ENCODE measurements around the gene ACOT11. TPM values are rescaled to one million over a fixed set of nuclear protein-coding genes. Genes with fewer than 3 reads are reported as not detected.
"Not testable (repeated sequence)": the region's sequence is repeated elsewhere in the genome, so short reads cannot be mapped to it uniquely, and the experiment has no call there.

Gene ACOT11
- total RNA-seq, 1 donor from 2014 or later = 1.6 TPM

DNA sequence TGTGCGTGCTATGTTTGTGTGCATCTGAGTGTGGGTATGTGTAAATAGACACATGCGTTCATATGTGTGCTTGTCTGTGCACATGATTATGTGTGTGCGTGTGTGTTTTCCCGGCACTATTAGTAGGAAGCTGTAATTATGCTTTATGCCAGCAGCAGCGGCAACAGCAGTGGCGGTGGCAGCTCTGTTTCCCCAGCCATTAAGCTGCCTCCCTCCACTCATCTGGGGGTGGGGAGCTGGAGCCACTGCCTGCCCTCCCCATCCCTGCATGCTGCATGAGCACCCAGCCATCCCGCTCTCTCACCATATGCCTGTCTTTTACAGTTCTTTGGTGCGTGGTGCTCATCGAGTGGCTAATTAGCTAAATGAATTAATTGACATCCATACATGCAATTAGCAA lies 30.5 kb upstream of the ACOT11 start:
- Mint-ChIP-seq H3K27me3 (peaks cover 2% of the 10 kb centered on the region), H3K4me3 (no peak overlapping the region), H3K27ac (no peak overlapping the region), H3K9me3 (no peaks in the 10 kb centered on the region), H3K36me3 (ENCODE audit: low read depth) (no peaks in the 10 kb centered on the region), H3K4me1 (no peaks in the 10 kb centered on the region)
- intact Hi-C loops (cut with micrococcal nuclease) = no loop called here
- DNase-seq = no peak

DNA sequence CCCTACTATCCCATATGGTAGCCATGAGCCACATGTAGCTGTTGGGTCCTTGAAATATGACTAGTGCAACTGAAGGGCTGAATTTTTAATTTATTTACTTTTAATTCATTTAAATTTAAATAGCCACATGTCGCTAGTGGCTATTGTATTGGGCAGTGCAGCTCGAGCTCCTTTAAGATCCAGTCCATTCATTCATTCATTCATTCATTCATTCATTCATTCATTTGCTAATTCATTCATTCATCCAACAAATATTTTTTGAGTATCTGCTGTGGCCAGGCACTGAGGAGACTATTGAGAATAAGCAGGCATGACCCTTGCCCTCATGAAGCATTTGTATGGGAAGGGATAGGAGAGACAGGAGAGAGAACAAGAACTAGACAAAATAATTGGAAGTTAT lies 29.5 kb upstream of the ACOT11 start:
- Mint-ChIP-seq H3K27ac (no peak overlapping the region), H3K36me3 (ENCODE audit: low read depth) (no peaks in the 10 kb centered on the region), H3K27me3 (peaks cover 2% of the 10 kb centered on the region), H3K4me3 (no peak overlapping the region), H3K4me1 (no peaks in the 10 kb centered on the region), H3K9me3 (no peaks in the 10 kb centered on the region)
- intact Hi-C loops (cut with micrococcal nuclease) = no loop called here
- no peak for DNase-seq

DNA sequence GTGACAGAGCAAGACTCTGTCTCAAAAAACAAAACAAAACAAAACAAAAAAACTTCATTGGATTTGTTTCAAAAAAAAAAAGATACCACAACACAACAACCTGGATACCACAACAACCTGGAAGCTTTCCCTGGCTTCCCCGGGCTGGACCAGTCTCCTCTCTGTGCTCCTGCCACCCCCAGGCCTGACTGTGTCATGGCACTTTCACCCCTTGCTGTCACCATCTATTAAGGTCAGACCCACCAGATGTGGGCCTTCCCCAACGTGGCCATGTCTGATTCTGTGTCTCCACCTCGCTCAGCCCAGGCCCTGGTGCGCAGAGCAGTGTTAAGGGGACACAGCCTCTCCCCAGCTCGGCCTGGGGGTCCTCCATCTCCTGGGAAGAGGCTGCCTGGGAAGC lies 28.3 kb upstream of the ACOT11 start:
- Mint-ChIP-seq H3K27me3 (peaks cover 2% of the 10 kb centered on the region), H3K4me1 (no peaks in the 10 kb centered on the region), H3K9me3 (no peaks in the 10 kb centered on the region), H3K4me3 (no peak overlapping the region), H3K36me3 (ENCODE audit: low read depth) (no peaks in the 10 kb centered on the region), H3K27ac (no peak overlapping the region)
- no peak for DNase-seq
- intact Hi-C loops (cut with micrococcal nuclease) = no loop called here

DNA sequence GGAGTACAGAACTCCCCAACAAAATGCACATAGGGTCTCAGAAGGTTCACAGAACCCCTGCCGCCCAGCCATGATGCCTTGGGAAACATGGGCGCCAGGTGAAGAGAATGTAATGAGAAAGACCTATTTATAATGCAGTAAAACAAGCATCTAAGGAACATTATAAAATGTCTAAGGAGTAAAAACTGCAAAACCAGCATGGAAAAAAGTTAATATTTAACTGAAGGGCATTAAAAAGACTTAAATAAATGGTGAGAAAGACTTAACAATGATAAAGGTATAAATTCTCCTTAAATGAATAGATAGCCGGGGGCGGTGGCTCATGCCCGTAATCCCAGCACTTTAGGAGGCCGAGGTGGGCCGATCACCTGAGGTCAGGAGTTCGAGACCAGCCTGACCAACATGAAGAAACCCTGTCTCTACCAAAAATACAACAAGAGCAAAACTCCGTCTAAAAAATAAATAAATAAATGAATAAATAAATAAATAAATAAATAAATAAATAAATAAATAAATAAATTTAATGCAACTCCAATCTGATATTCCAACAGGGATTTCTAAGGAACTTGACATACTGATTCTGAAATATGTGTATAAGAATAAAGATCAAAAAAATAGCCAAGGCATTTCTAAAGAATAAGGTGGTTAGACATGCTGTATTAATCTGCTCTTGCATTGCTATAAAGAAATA lies 27.3 kb upstream of the ACOT11 start:
- no peaks in the 10 kb centered on the region for H3K4me1 Mint-ChIP-seq
- H3K27me3 Mint-ChIP-seq = peaks cover 3% of the 10 kb centered on the region
- no peak for DNase-seq
- no peaks in the 10 kb centered on the region for H3K36me3 Mint-ChIP-seq (ENCODE audit: low read depth)
- H3K27ac Mint-ChIP-seq = no peak overlapping the region
- H3K9me3 Mint-ChIP-seq = no peaks in the 10 kb centered on the region
- intact Hi-C loops (cut with micrococcal nuclease) = no loop called here
- no peak overlapping the region for H3K4me3 Mint-ChIP-seq

DNA sequence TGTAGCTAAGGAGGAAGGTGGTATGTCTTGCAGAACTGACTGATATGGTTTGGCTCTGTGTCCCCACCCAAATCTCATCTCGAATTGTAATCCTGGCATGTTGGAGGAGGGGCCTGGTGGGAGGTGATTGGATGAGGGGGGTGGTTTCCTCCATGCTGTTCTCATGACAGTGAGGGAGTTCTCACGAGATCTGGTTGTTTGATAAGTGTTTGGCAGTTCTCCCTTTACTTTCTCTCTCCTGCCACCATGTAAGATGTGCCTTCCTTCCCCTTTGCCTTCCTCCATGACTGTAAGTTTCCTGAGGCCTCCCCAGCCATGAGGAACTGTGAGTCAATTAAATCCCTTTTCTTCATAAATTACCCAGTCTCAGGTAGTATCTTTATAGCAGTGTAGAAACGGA lies 21.5 kb upstream of the ACOT11 start:
- intact Hi-C loops (cut with micrococcal nuclease); H3K36me3 Mint-ChIP-seq (ENCODE audit: low read depth); H3K27ac Mint-ChIP-seq; H3K4me1 Mint-ChIP-seq; DNase-seq; H3K4me3 Mint-ChIP-seq; H3K9me3 Mint-ChIP-seq: not testable (repeated sequence)
- peaks cover 12% of the 10 kb centered on the region for H3K27me3 Mint-ChIP-seq

DNA sequence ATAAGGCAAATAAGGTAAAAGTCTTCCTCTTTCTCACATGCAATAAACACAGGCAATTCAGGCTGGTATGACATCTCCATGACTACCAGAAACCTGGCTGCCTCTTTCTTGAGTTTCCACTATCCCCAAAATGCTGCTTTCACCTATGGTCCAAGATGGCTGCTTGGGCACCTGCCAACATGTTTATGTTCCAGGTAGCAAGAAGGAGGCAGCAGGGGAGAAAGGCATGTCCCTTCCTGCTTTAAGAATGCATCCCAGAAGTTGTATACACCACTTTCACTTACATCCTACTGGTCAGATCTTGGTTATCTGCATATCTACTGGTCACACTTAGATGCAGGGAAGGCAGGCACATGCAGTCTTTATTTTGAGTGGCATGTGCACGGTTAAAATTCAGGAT lies 19.4 kb upstream of the ACOT11 start:
- no peaks in the 10 kb centered on the region for H3K36me3 Mint-ChIP-seq (ENCODE audit: low read depth)
- intact Hi-C loops (cut with micrococcal nuclease) = no loop called here

DNA sequence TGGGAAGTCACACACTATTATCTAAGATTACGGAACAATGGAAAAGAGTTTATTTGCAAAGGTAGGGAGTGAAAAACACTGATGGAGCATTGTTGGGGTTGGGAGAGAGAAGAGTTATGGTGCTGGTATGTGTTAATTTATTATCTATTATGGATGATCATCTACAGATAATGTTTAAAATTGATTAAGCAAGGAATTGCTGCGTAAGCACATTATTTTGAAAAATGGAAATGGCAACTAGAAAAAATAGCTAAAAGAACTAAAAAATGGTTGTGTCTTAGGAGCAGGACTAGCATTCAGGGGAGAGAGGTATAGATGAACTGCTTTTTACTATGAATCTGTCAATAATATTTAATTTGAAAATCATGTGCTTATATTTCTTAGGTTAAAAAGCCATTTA lies 16.0 kb upstream of the ACOT11 start:
- no peak overlapping the region for H3K27ac Mint-ChIP-seq
- H3K4me1 Mint-ChIP-seq = peaks cover 3% of the 10 kb centered on the region
- no peaks in the 10 kb centered on the region for H3K9me3 Mint-ChIP-seq
- no peak overlapping the region for H3K4me3 Mint-ChIP-seq
- H3K27me3 Mint-ChIP-seq = peaks cover 24% of the 10 kb centered on the region
- intact Hi-C loops (cut with micrococcal nuclease) = no loop called here
- H3K36me3 Mint-ChIP-seq (ENCODE audit: low read depth) = no peaks in the 10 kb centered on the region
- no peak for DNase-seq

More for the DNA sequence above, 19.4 kb upstream of the ACOT11 start:
- H3K27me3 Mint-ChIP-seq = peaks cover 12% of the 10 kb centered on the region
- H3K4me3 Mint-ChIP-seq = no peak overlapping the region
- no peak for DNase-seq
- no peak overlapping the region for H3K27ac Mint-ChIP-seq
- H3K9me3 Mint-ChIP-seq = no peaks in the 10 kb centered on the region
- H3K4me1 Mint-ChIP-seq = peaks cover 3% of the 10 kb centered on the region

DNA sequence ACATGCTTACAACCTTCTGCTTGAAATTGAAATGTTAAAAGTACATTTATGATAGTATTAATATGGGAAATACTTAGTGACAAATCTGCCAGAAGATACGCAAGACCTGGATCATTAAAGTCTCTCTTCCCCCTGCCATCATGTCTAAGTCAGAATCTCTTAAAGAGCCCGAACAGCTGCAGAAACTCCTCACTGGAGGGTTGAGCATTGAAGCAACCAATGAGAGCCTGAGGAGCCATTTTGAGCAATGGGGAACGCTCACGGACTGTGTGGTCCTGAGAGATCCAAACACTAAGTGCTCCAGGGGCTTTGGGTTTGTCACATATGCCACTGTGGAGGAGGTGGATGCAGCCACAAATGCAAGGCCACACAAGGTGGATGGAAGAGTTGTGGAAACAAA lies 11.4 kb upstream of the ACOT11 start:
- H3K27ac Mint-ChIP-seq; H3K4me3 Mint-ChIP-seq; intact Hi-C loops (cut with micrococcal nuclease); H3K4me1 Mint-ChIP-seq; H3K36me3 Mint-ChIP-seq (ENCODE audit: low read depth); DNase-seq; H3K9me3 Mint-ChIP-seq: not testable (repeated sequence)
- H3K27me3 Mint-ChIP-seq = peaks cover 25% of the 10 kb centered on the region

DNA sequence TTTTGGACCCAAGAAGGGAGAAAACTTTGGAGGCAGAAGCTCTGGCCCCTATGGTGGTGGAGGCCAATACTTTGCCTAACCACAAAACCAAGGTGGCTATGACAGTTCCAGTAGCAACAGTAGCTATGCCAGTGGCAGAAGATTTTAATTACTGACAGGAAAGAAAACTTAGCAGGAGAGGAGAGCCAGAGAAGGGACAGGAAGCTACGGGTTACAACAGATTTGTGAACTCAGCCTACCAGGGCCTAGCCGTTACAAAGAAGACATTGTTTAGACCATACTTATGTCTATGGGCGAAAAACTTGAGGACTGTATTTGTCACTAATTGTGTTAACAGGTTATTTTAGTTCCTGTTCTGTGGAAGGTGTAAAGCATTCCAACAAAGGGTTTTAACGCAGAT lies 10.4 kb upstream of the ACOT11 start:
- Mint-ChIP-seq H3K27ac (no peak overlapping the region), H3K36me3 (ENCODE audit: low read depth) (no peaks in the 10 kb centered on the region), H3K4me1 (peaks cover 7% of the 10 kb centered on the region), H3K4me3 (no peak overlapping the region), H3K9me3 (no peaks in the 10 kb centered on the region), H3K27me3 (peaks cover 24% of the 10 kb centered on the region)
- intact Hi-C loops (cut with micrococcal nuclease) = no loop called here
- DNase-seq = no peak

DNA sequence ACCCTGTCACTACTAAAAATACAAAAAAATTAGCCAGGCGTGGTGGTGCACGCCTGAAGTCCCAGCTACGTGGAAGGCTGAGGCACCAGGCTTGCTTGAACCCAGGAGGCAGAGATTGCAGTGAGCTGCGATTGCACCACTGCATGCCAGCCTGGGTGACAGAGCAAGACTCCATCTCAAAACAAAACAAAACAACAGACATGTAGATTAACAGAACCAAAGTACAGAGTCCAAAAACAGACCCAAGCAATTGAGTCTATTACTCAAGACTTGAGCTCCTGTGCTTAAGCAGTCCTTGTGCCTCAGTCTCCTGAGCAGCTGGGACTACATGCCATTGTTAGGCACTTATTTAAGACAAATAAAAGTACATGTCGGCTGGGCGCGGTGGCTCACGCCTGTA lies 9.5 kb upstream of the ACOT11 start:
- Mint-ChIP-seq H3K36me3 (ENCODE audit: low read depth) (no peaks in the 10 kb centered on the region), H3K4me3 (no peak overlapping the region), H3K27ac (no peak overlapping the region), H3K27me3 (peaks cover 26% of the 10 kb centered on the region), H3K4me1 (peaks cover 13% of the 10 kb centered on the region), H3K9me3 (no peaks in the 10 kb centered on the region)
- intact Hi-C loops (cut with micrococcal nuclease) = no loop called here
- DNase-seq = no peak

DNA sequence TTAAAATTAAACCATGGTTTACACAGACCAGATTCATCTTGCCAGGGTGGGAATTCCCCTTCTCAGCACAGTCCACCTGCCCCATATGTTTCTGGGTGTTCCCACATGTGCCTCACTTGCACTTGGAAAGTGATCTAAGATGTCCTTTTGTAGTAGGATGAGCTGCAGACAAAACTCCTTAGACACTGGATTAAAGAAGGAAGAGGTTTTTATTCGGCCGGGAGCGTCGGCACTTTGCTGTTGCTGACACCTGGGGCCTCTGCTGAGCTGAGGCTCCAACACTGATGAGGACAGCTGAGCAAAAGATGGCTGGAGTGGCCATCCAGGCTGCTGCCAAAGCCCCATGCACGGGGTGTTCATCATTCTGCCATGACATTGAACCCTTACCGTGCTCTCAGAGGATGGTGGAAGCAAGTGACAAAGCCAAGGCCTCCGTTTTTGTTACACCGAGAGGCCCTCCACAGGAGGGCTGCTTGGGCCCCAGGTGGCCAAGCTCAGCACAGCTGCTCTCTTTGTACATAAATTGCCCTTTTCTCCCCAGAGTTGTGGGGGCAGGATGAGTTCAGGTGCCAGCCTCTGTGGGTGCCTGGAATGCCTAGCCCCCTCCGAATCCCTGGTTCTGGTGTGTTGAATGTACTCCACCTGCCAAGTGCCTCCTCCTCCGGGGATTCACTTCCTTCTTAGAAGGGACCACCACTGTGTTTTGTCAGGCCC lies 7.3 kb upstream of the ACOT11 start:
- Mint-ChIP-seq H3K4me1 (peaks cover 13% of the 10 kb centered on the region), H3K9me3 (no peaks in the 10 kb centered on the region), H3K36me3 (ENCODE audit: low read depth) (no peaks in the 10 kb centered on the region), H3K27me3 (peaks cover 21% of the 10 kb centered on the region), H3K4me3 (peak overlapping the region; percentile 31), H3K27ac (no peak overlapping the region)
- intact Hi-C loops (cut with micrococcal nuclease) = loop anchor here (5.0 kb wide), 2 partner anchors 43 to 488 kb away; partner anchors contain the start of genes TCEANC2 and TMEM59
- DNase-seq = no peak

DNA sequence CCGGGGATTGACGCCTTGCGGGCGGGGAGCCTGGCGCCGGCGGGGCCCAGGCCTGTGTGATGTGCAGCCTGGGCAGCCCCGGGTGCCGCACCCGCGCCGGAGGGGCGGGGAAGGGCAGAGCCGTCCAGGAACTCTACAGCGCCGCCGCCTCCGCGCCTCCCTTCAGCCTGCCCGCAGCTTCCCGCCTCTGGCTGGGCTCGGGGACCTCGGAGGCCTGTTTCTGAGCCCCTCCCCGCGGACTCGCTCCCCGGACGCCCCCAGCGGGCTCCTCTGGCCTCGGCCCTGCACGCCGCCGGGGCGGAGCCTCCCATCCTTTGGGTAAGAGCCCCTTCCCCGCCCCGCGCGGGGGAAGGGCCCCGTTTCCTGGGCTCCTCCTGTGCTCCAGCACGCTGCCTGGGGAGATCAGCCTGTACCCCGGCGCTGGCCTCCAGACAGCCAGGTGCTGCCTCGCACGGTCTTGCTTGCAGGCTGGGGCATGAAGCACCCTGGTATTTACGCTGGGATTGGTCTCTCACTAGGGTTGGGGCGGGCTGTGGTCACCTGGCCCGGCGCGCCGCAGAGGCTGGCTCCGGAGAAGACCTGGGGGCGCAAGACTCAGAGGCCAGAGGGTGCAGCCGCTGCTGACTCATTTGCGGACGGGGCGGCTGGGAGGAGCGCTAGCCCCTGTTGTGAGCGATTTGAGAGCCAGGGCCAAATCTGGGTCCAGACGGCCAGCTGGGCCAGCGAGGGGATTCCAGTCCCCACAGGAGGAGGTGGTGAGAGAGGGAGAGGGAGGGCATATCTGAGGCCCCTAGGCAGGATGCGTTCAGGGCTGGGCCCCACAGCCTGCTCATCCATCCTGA lies 5.7 kb upstream of the ACOT11 start:
- intact Hi-C loops (cut with micrococcal nuclease) = loop anchor here (2.0 to 5.0 kb wide), 4 partner anchors 45 to 490 kb away; partner anchors contain the start of genes TCEANC2, TMEM59 and TTC22
- H3K4me1 Mint-ChIP-seq = peaks cover 13% of the 10 kb centered on the region
- DNase-seq = peak; percentile 89
- H3K36me3 Mint-ChIP-seq (ENCODE audit: low read depth) = no peaks in the 10 kb centered on the region
- H3K4me3 Mint-ChIP-seq = peak overlapping the region; percentile 80
- peaks cover 11% of the 10 kb centered on the region for H3K27me3 Mint-ChIP-seq
- no peaks in the 10 kb centered on the region for H3K9me3 Mint-ChIP-seq
- H3K27ac Mint-ChIP-seq = peak overlapping the region; percentile 18

DNA sequence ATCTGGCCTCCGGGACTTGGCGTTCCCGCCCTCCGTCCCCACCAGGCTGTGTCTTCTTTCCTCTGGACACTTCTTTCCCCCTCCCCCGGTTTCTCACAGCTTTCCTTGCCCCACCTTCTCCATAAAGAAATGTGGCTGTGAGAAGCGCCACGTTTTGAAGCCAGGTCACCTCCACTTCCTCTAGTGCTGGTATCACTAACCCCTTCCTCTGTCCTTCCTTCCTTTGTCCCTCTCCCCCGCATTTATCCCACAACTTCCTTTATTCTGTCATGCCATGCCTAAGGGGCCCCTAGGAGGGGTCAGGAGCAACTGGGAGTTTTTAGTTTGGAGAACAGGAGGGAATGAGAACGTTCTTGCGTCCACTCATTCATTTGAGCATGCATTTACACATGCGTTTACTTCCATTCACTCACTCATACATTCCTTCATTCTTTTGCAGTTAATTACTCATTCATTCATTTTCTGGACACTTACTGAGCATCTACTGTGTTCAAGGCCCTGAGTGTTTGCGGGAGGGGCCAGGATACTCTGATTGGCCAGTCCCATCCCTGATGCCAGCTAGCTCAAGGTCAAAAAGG lies 5.0 kb upstream of the ACOT11 start:
- H3K27me3 Mint-ChIP-seq = peaks cover 10% of the 10 kb centered on the region
- no peaks in the 10 kb centered on the region for H3K9me3 Mint-ChIP-seq
- peak overlapping the region; percentile 5 for H3K27ac Mint-ChIP-seq
- DNase-seq = no peak
- H3K4me1 Mint-ChIP-seq = peaks cover 13% of the 10 kb centered on the region
- H3K36me3 Mint-ChIP-seq (ENCODE audit: low read depth) = no peaks in the 10 kb centered on the region
- intact Hi-C loops (cut with micrococcal nuclease) = loop anchor here (2.0 to 5.0 kb wide), 4 partner anchors 46 to 491 kb away; partner anchors contain the start of genes TCEANC2, TMEM59 and TTC22
- H3K4me3 Mint-ChIP-seq = peak overlapping the region; percentile 80

All from activated CD4-positive, alpha-beta T cell treated with anti-CD3 and anti-CD28 coated beads, Interleukin-2, amount 10 ng/mL, durations not matched to agents 24 days and 14 days (primary cell).